A549 (cell line): ENCODE measurements around the gene KCNAB1. TPM values are rescaled to one million over a fixed set of nuclear protein-coding genes. Genes with fewer than 3 reads are reported as not detected.
"Not testable (repeated sequence)": the region's sequence is repeated elsewhere in the genome, so short reads cannot be mapped to it uniquely, and the experiment has no call there.

Experiments used
- ATAC-seq, 2 experiments: fragments of 200-7000 bp in 1 of 2; fragments of >200 bp in 1 of 2; cut with Nextera tagmentation in 1 of 2; cut with Tn5 transposase in 1 of 2; 3 replicates each; pipeline versions ENCODE4 v1.8.0 to v1.9.1; 2018 to 2020; ENCODE audit warnings: mild to moderate bottlenecking in 1 of 2, moderate library complexity in 1 of 2
- CTCF ChIA-PET: fragments of 300-600 bp; sonication (Branson Sonifier 250); formaldehyde crosslinking; extraction: SDS; loops from one replicate; lab custom pipeline; 2021; ENCODE audit warnings: antibody characterized with exemption, inconsistent platforms; lab: Yijun Ruan, JAX
- POLR2A ChIA-PET: fragments of 350-600 bp; formaldehyde crosslinking; extraction: SDS; loops from one replicate; lab custom pipeline; 2021; ENCODE audit warnings: antibody characterized with exemption, inconsistent platforms; lab: Yijun Ruan, JAX
- DNase-seq, 2 experiments: peaks; one replicate each; pipeline versions ENCODE4 v3.0.0 to v3.0.0-alpha.2; 2011 to 2016; ENCODE audit warnings: low read depth in 1 of 2, low spot score in 1 of 2
- FAIRE-seq: peaks from 2 replicates; lab custom pipeline; 2011; peaks lifted over from hg19 to GRCh38; lab: Jason Lieb, UNC
- H3K27ac ChIP-seq, 2 experiments: fragments of >200 bp; sonication (Bioruptor Twin); formaldehyde crosslinking; 3 replicates each; pipeline ENCODE4 v1.5.1; 2016 to 2017
- H3K4me1 ChIP-seq: fragments of >200 bp; sonication (Bioruptor Twin); formaldehyde crosslinking; 3 replicates; pipeline ENCODE4 v1.6.1; 2016
- H3K4me2 ChIP-seq: fragments of >200 bp; sonication (Bioruptor Twin); formaldehyde crosslinking; 3 replicates; pipeline ENCODE4 v1.6.1; 2016
- H3K4me3 ChIP-seq: fragments of >200 bp; sonication (Bioruptor Twin); formaldehyde crosslinking; 3 replicates; pipeline ENCODE4 v1.5.1; 2016
- H3K9me3 ChIP-seq: fragments of >200 bp; sonication (Bioruptor Twin); formaldehyde crosslinking; 3 replicates; pipeline ENCODE4 v1.6.1; 2016
- FOSB ChIP-seq: fragments of 250-450 bp; sonication (Bioruptor Pico); IDR thresholded peaks from 2 replicates; pipeline ENCODE4 v1.5.0; 2020; ENCODE audit warnings: mild to moderate bottlenecking, moderate library complexity
- FOXS1 ChIP-seq: fragments of 250-450 bp; sonication (Bioruptor Pico); IDR thresholded peaks from 2 replicates; pipeline ENCODE4 v1.5.0; 2020; ENCODE audit warnings: mild to moderate bottlenecking, moderate library complexity
- GATA3 ChIP-seq: IDR thresholded peaks from 2 replicates; pipeline ENCODE4 v1.6.1; 2012; ENCODE audit warnings: borderline replicate concordance
- HDAC2 ChIP-seq: fragments of 200-600 bp; sonication (generic); IDR thresholded peaks from 2 replicates; pipeline ENCODE4 v1.6.1; 2016
- HEYL ChIP-seq: fragments of 250-450 bp; sonication (Bioruptor Pico); IDR thresholded peaks from 2 replicates; pipeline ENCODE4 v1.8.0; 2021; ENCODE audit warnings: mild to moderate bottlenecking, moderate library complexity
- HOXA7 ChIP-seq: fragments of 250-450 bp; sonication (Bioruptor Pico); IDR thresholded peaks from 2 replicates; pipeline ENCODE4 v1.5.0; 2020; ENCODE audit warnings: mild to moderate bottlenecking, moderate library complexity
- HOXB13 ChIP-seq: fragments of 250-450 bp; sonication (Bioruptor Pico); IDR thresholded peaks from 2 replicates; pipeline ENCODE4 v1.5.0; 2020; ENCODE audit warnings: low read depth, mild to moderate bottlenecking, moderate library complexity
- KDM1A ChIP-seq: fragments of 200-600 bp; sonication (generic); IDR thresholded peaks from 2 replicates; pipeline ENCODE4 v1.6.1; 2016; ENCODE audit warnings: low read depth, mild to moderate bottlenecking
- KDM5A ChIP-seq: fragments of 200-600 bp; sonication (generic); IDR thresholded peaks from 2 replicates; pipeline ENCODE4 v1.6.1; 2016; ENCODE audit warnings: antibody characterized with exemption, mild to moderate bottlenecking
- MAX ChIP-seq: IDR thresholded peaks from 2 replicates; pipeline ENCODE4 v1.6.1; 2012
- MAZ ChIP-seq: fragments of 150-350 bp; IDR thresholded peaks from 2 replicates; pipeline ENCODE4 v1.6.1; 2014; ENCODE audit warnings: antibody characterized with exemption, low read depth, low read length, borderline replicate concordance
- NPAS2 ChIP-seq: fragments of 250-450 bp; sonication (Bioruptor Pico); IDR thresholded peaks from 2 replicates; pipeline ENCODE4 v1.8.0; 2022; ENCODE audit warnings: mild to moderate bottlenecking, moderate library complexity, borderline replicate concordance
- PHF8 ChIP-seq: fragments of 200-600 bp; sonication (generic); IDR thresholded peaks from 2 replicates; pipeline ENCODE4 v1.6.1; 2016; ENCODE audit warnings: low read depth, mild to moderate bottlenecking, antibody characterized with exemption, moderate library complexity, borderline replicate concordance
- RFX5 ChIP-seq: fragments of 450-650 bp; IDR thresholded peaks from 2 replicates; pipeline ENCODE4 v1.7.1; 2014; ENCODE audit warnings: antibody characterized with exemption, mild to moderate bottlenecking, moderate library complexity
- RNF2 ChIP-seq: fragments of 200-600 bp; sonication (generic); IDR thresholded peaks from 2 replicates; pipeline ENCODE4 v1.6.1; 2016; ENCODE audit warnings: low read depth, mild to moderate bottlenecking, antibody characterized with exemption, moderate library complexity, borderline replicate concordance
- SMC3 ChIP-seq: fragments of >200 bp; sonication (Bioruptor Twin); formaldehyde crosslinking; IDR thresholded peaks from 3 replicates; pipeline ENCODE4 v1.6.1; 2018; ENCODE audit warnings: inconsistent platforms
- ZC3H11A ChIP-seq: fragments of 450-650 bp; IDR thresholded peaks from 2 replicates; pipeline ENCODE4 v1.6.1; 2014; ENCODE audit warnings: antibody characterized with exemption, mild to moderate bottlenecking
- ZSCAN20 ChIP-seq: fragments of 250-450 bp; sonication (Bioruptor Pico); IDR thresholded peaks from 2 replicates; pipeline ENCODE4 v1.8.0; 2022; ENCODE audit warnings: mild to moderate bottlenecking, moderate library complexity
- WGBS: methylation state at CpG from one replicate; pipeline ENCODE4 v1.1.6; 2017; ENCODE audit errors: missing lambda C conversion rate; 5-methylcytosine and 5-hydroxymethylcytosine counted together
- polyA plus RNA-seq, 4 experiments: library from polyadenylated mRNA; depleted of rRNA in 3 of 4; stranded (reverse); fragments of >200 nt; fragmentation: RNase III in 1 of 4; extraction: RNeasy Plus Mini Kit Qiagen cat#74134 plus additional on column Dnase treatment in 1 of 4; gene quantifications; 2 replicates in 3 of 4; 3 replicates in 1 of 4; pipeline ENCODE4 v1.2.3, GENCODE V29; 2011 to 2017
- TF ChIP-seq, protein P1 (sequence below): fragments of 250-450 bp; sonication (Bioruptor Pico); IDR thresholded peaks from 2 replicates; pipeline ENCODE4 v1.5.0; 2020; ENCODE audit warnings: low read depth, mild to moderate bottlenecking, moderate library complexity
- TF ChIP-seq, protein P2 (sequence below): fragments of 450-650 bp; IDR thresholded peaks from 2 replicates; pipeline ENCODE4 v1.6.1; 2014; ENCODE audit warnings: antibody characterized with exemption

KCNAB1 gene
- polyA plus RNA-seq, 2 of the 4 experiments (the other 2 are of a cell fraction) = not detected

GRCh38 chr3:156189927-156190326 is 69.5 kb downstream of the KCNAB1 start:
- Histone ChIP-seq H3K9me3 (no peaks in the 10 kb centered on the region), H3K4me1 (no peaks in the 10 kb centered on the region), H3K27ac (no peak overlapping the region), H3K4me2 (no peak overlapping the region), H3K4me3 (no peak overlapping the region)
- no peak for ATAC-seq
- no peak for TF ChIP-seq KDM5A
- TF ChIP-seq GATA3 = no peak
- no peak for TF ChIP-seq ZSCAN20 (CRISPR knock-in tag)
- no peak for TF ChIP-seq NPAS2 (CRISPR knock-in tag)
- TF ChIP-seq FOSB = no peak
- TF ChIP-seq, protein P1, sequence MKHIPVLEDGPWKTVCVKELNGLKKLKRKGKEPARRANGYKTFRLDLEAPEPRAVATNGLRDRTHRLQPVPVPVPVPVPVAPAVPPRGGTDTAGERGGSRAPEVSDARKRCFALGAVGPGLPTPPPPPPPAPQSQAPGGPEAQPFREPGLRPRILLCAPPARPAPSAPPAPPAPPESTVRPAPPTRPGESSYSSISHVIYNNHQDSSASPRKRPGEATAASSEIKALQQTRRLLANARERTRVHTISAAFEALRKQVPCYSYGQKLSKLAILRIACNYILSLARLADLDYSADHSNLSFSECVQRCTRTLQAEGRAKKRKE (CRISPR knock-in tag) = no peak
- no peak for TF ChIP-seq RNF2
- no peak for TF ChIP-seq RFX5
- TF ChIP-seq HOXB13 (CRISPR knock-in tag) = no peak
- TF ChIP-seq, protein P2, sequence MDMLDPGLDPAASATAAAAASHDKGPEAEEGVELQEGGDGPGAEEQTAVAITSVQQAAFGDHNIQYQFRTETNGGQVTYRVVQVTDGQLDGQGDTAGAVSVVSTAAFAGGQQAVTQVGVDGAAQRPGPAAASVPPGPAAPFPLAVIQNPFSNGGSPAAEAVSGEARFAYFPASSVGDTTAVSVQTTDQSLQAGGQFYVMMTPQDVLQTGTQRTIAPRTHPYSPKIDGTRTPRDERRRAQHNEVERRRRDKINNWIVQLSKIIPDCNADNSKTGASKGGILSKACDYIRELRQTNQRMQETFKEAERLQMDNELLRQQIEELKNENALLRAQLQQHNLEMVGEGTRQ = no peak
- TF ChIP-seq HEYL = no peak
- no peak for TF ChIP-seq MAX
- TF ChIP-seq FOXS1 (CRISPR knock-in tag) = no peak
- TF ChIP-seq KDM1A = no peak
- no peak for TF ChIP-seq PHF8
- TF ChIP-seq HDAC2 = no peak
- TF ChIP-seq MAZ = no peak
- TF ChIP-seq, all 56 proteins: peak for 0
- CTCF ChIA-PET = interaction anchor here (1.2 kb wide), 1 partner anchor 16 kb away, joined by 4 read pairs; no protein-coding TSS in a partner anchor
- no peak for FAIRE-seq
- POLR2A ChIA-PET = no interaction called here
- 58% methylated on average over 5 of the region's 5 CpGs for WGBS
- no peak for DNase-seq

DNA sequence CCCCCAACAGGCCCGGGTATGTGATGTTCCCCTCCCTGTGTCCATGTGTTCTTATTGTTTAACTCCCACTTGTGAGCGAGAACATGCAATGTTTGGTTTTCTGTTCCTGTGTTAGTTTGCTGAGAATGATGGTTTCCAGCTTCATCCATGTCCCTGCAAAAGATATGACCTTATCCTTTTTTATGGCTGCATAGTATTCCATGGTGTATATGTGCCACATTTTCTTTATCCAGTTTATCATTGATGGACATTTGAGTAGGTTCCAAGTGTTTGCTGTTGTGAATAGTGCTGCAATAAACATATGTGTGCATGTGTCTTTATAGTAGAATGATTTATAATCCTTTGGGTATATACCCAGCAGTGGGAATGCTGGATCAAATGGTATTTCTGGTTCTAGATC is 74.6 kb downstream of the KCNAB1 start:
- DNase-seq, H3K9me3 ChIP-seq, H3K4me1 ChIP-seq, H3K4me3 ChIP-seq, POLR2A ChIA-PET, ATAC-seq, H3K27ac ChIP-seq, CTCF ChIA-PET, H3K4me2 ChIP-seq, FAIRE-seq: not testable (repeated sequence)
- WGBS = 0% methylated on average over 2 of the region's 2 CpGs

DNA sequence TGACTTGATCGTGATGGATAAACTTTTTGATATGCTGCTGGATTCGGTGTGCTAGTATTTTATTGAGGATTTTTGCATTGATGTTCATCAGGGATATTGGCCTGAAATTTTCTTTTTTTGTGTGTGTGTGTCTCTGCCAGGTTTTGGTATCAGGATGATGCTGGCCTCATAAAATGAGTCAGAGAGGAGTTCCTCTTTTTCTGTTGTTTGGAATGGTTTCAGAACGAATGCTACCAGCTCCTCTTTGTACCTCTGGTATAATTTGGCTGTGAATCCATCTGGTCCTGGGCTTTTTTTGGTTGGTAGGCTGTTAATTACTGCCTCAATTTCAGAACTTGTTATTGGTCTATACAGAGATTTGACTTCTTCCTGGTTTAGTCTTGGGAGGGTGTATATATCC is 76.8 kb downstream of the KCNAB1 start:
- ATAC-seq, FAIRE-seq, H3K9me3 ChIP-seq, DNase-seq, H3K4me1 ChIP-seq, H3K4me2 ChIP-seq, POLR2A ChIA-PET, H3K4me3 ChIP-seq, CTCF ChIA-PET, H3K27ac ChIP-seq: not testable (repeated sequence)
- WGBS = 10% methylated on average over 3 of the region's 3 CpGs

GRCh38 chr3:156201411-156202405 is 81.3 kb downstream of the KCNAB1 start:
- WGBS = 32% methylated on average over 6 of the region's 8 CpGs
- Histone ChIP-seq H3K9me3 (no peaks in the 10 kb centered on the region), H3K4me1 (no peaks in the 10 kb centered on the region), H3K27ac (no peak overlapping the region), H3K4me2 (no peak overlapping the region), H3K4me3 (no peak overlapping the region)
- FAIRE-seq (no peak), ATAC-seq (no peak), DNase-seq (no peak)
- TF ChIP-seq MAZ (no peak), HOXA7 (CRISPR knock-in tag) (no peak), ZC3H11A (no peak), SMC3 (no peak)
- TF ChIP-seq, protein P2 = no peak
- POLR2A ChIA-PET = no interaction called here
- CTCF ChIA-PET = no interaction called here
